Measurements from ENCODE around the gene CTSF. TPM values are rescaled to one million over a fixed set of nuclear protein-coding genes. Genes with fewer than 3 reads are reported as not detected.
"Not testable (repeated sequence)": the region's sequence is repeated elsewhere in the genome, so short reads cannot be mapped to it uniquely, and the experiment has no call there.

Gene CTSF
- total RNA-seq = 100 to 1,000 TPM in 1 of 2 donors, 10 to 100 TPM in 1; 50.2 to 102 TPM
- 10 to 100 TPM; 79.4 to 80.3 TPM for polyA plus RNA-seq (ENCODE audit: insufficient read length in 2 of 2)
- long read RNA-seq, donor 1, transcript CTSF-201 (13 exons, 2,035 nt) = major isoform, 25 of 52 reads
- long read RNA-seq, donor 1, partial matches to known transcripts = 26 of 52 reads
- long read RNA-seq, donor 1, other reads (novel, unspliced or antisense) = 0 of 52 reads
- long read RNA-seq, donor 2, transcript CTSF-201 (13 exons, 2,035 nt) = major isoform, 7 of 14 reads
- long read RNA-seq, donor 2, partial matches to known transcripts = 6 of 14 reads
- long read RNA-seq, donor 2, other reads (novel, unspliced or antisense) = 0 of 14 reads
- long read RNA-seq, donor 3, transcript CTSF-201 (13 exons, 2,035 nt) = major isoform, 12 of 20 reads
- long read RNA-seq, donor 3, partial matches to known transcripts = 6 of 20 reads
- long read RNA-seq, donor 3, other reads (novel, unspliced or antisense) = 0 of 20 reads
- long read RNA-seq, donor 4, transcript CTSF-201 (13 exons, 2,035 nt) = major isoform, 14 of 264 reads
- long read RNA-seq, donor 4, partial matches to known transcripts = 202 of 264 reads
- long read RNA-seq, donor 4, other reads (novel, unspliced or antisense) = 48 of 264 reads

DNA sequence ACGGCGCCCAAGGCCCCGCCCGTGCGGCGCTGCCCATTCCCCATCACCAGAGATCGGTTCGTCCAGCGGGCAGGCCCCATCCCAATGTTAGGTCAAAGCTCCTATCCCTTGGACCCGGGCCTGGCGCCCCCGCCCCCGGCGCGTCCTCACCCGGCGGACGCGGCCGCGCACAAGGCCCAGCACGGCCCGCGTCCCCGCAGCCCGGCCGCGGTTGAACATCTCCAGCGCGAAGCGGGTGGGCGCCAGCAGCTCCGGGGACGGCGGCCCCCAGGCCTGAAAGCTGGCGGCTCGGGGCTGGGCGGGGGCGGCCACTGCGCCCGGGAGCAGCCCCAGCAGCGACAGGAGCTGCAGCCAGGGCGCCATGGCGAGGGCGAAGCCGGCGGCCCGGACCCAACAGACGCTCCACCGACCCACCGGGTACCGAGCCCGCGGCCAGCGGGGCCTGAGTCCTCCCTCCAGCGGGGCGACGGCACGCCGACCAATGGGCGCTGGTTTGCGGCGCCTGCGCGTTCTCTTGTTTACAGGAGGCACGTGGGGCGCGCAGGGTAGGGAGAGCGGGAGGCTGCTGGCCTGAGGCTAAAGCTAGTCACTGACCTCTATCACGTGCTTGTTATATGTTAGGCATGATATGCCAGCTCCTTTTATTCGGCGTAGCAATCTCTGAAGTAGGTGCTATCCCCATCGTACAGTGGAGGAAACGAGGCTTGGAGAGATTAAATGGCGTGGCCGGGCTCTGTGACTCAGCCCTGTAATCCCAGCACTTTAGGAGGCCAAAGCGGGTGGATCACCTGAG lies at the start of gene CTSF:
TSS of gene CTSF (minus strand) at position 483 of the 793 bp plus-strand sequence. CDS start at position 363, 120 bp downstream.
- Histone ChIP-seq H3K4me1 (ENCODE audit: control insufficient read depth, insufficient read depth, low read length) (peaks cover 14% of the 10 kb centered on the region), H3K9me3 (ENCODE audit: control insufficient read depth, insufficient read depth, low read length) (no peaks in the 10 kb centered on the region), H3K27ac (ENCODE audit: low read depth, low read length) (no peak within 1 kb of the TSS), H3K27me3 (ENCODE audit: control insufficient read depth, insufficient read depth, low read length) (no peaks in the 10 kb centered on the region), H3K4me3 (ENCODE audit: low read depth, low read length) (peak within 1 kb of the TSS; percentile 39), H3K36me3 (ENCODE audit: control insufficient read depth, insufficient read depth, low read length) (peaks cover 36% of the 10 kb centered on the region)
- DNase-seq (ENCODE audit: low read depth in 4 of 6, low spot score in 6 of 6) = peak; percentile 62 to 94 (median 73)
- WGBS (ENCODE audit: insufficient coverage) = 4% methylated on average over 77 of the region's 77 CpGs

DNA sequence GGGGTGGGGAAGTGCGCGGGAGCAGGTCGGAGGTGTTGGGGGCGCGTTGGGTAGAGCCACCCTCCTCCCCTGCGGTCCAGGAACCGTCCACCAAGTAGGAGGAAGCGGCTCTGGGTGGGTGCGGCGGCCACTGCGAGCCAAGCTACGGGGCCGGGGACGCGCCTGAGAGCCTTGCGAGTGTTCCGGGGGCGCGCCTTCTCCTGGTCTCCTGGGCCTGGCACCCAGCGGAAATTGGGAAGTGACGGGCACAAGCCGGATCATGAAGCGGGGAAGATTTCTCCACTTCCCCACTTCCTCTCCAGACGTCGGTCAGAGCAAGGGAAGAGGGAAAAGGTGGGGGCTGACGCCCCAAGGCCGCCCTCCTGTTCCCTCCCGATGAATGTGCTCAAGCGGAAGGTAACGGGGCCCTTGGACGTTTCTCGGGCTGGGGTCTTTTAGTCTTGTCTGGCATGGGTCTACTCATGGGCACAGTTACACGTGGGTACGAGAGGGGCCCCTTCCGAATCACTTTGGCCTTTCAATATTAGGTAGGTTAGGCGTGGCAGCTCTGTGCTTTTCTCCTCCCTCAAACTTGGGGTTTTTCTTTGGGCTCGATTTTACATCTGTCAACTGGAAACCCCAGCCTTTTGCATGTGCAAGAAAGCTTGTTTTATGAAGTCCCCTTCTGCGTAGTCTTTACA lies 48.9 kb upstream of the CTSF start:
- DNase-seq (ENCODE audit: low read depth in 4 of 6, low spot score in 6 of 6) = no peak
- peak overlapping the region; percentile 92 for H3K4me3 ChIP-seq (ENCODE audit: low read depth, low read length)
- peaks cover 4% of the 10 kb centered on the region for H3K36me3 ChIP-seq (ENCODE audit: control insufficient read depth, insufficient read depth, low read length)
- H3K27ac ChIP-seq (ENCODE audit: low read depth, low read length) = peak overlapping the region; percentile 99
- H3K9me3 ChIP-seq (ENCODE audit: control insufficient read depth, insufficient read depth, low read length) = no peaks in the 10 kb centered on the region
- no peaks in the 10 kb centered on the region for H3K27me3 ChIP-seq (ENCODE audit: control insufficient read depth, insufficient read depth, low read length)
- peaks cover 20% of the 10 kb centered on the region for H3K4me1 ChIP-seq (ENCODE audit: control insufficient read depth, insufficient read depth, low read length)
- under 1% methylated on average over 32 of the region's 38 CpGs for WGBS (ENCODE audit: insufficient coverage)

GRCh38 chr11:66616379-66617154 lies 48.2 kb upstream of the CTSF start, which contains the start of gene RBM14:
RBM14 (plus strand) TSS chr11:66616630; CDS start chr11:66616721, 91 bp downstream.
- H3K4me1 ChIP-seq (ENCODE audit: control insufficient read depth, insufficient read depth, low read length) = peaks cover 20% of the 10 kb centered on the region
- peak within 1 kb of the TSS; percentile 92 for H3K4me3 ChIP-seq (ENCODE audit: low read depth, low read length)
- WGBS (ENCODE audit: insufficient coverage) = under 1% methylated on average over 90 of the region's 90 CpGs
- DNase-seq (ENCODE audit: low read depth in 4 of 6, low spot score in 6 of 6) = peak; percentile 98 to 100 (median 99)
- H3K27ac ChIP-seq (ENCODE audit: low read depth, low read length) = peak within 1 kb of the TSS; percentile 99
- no peaks in the 10 kb centered on the region for H3K36me3 ChIP-seq (ENCODE audit: control insufficient read depth, insufficient read depth, low read length)
- H3K9me3 ChIP-seq (ENCODE audit: control insufficient read depth, insufficient read depth, low read length) = no peaks in the 10 kb centered on the region
- no peaks in the 10 kb centered on the region for H3K27me3 ChIP-seq (ENCODE audit: control insufficient read depth, insufficient read depth, low read length)

DNA sequence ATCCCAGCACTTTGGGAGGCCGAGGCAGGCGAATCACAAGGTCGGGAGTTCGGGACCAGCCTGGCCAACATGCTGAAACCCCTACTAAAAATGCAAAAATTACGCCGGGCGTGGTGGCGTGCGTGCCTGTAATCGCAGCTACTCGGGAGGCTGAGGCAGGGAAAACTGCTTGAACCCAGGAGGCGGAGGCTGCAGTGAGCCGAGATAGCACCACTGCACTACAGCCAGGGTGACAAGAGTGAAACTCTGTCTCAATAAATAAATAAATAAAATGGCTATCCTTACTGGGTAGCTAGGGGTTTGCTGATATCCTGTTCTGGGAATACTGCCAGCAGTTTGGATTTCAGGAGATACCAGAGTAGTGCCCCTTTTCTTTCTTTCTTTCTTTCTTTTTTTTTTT lies 45.7 kb upstream of the CTSF start:
- Histone ChIP-seq H3K27ac (ENCODE audit: low read depth, low read length) (no peak overlapping the region), H3K4me3 (ENCODE audit: low read depth, low read length) (no peak overlapping the region), H3K27me3 (ENCODE audit: control insufficient read depth, insufficient read depth, low read length) (no peaks in the 10 kb centered on the region), H3K36me3 (ENCODE audit: control insufficient read depth, insufficient read depth, low read length) (no peaks in the 10 kb centered on the region), H3K4me1 (ENCODE audit: control insufficient read depth, insufficient read depth, low read length) (peaks cover 12% of the 10 kb centered on the region), H3K9me3 (ENCODE audit: control insufficient read depth, insufficient read depth, low read length) (no peaks in the 10 kb centered on the region)
- WGBS (ENCODE audit: insufficient coverage) = 87% methylated on average over 10 of the region's 13 CpGs
- DNase-seq (ENCODE audit: low read depth in 4 of 6, low spot score in 6 of 6) = no peak

GRCh38 chr11:66612458-66612857 lies 44.1 kb upstream of the CTSF start:
- Histone ChIP-seq H3K27ac (ENCODE audit: low read depth, low read length) (no peak overlapping the region), H3K4me3 (ENCODE audit: low read depth, low read length) (no peak overlapping the region), H3K9me3 (ENCODE audit: control insufficient read depth, insufficient read depth, low read length) (no peaks in the 10 kb centered on the region), H3K4me1 (ENCODE audit: control insufficient read depth, insufficient read depth, low read length) (peaks cover 13% of the 10 kb centered on the region), H3K36me3 (ENCODE audit: control insufficient read depth, insufficient read depth, low read length) (no peaks in the 10 kb centered on the region), H3K27me3 (ENCODE audit: control insufficient read depth, insufficient read depth, low read length) (no peaks in the 10 kb centered on the region)
- WGBS (ENCODE audit: insufficient coverage) = no CpG with 5 or more reads among the region's 1 CpG
- DNase-seq (ENCODE audit: low read depth in 4 of 6, low spot score in 6 of 6) = no peak

DNA sequence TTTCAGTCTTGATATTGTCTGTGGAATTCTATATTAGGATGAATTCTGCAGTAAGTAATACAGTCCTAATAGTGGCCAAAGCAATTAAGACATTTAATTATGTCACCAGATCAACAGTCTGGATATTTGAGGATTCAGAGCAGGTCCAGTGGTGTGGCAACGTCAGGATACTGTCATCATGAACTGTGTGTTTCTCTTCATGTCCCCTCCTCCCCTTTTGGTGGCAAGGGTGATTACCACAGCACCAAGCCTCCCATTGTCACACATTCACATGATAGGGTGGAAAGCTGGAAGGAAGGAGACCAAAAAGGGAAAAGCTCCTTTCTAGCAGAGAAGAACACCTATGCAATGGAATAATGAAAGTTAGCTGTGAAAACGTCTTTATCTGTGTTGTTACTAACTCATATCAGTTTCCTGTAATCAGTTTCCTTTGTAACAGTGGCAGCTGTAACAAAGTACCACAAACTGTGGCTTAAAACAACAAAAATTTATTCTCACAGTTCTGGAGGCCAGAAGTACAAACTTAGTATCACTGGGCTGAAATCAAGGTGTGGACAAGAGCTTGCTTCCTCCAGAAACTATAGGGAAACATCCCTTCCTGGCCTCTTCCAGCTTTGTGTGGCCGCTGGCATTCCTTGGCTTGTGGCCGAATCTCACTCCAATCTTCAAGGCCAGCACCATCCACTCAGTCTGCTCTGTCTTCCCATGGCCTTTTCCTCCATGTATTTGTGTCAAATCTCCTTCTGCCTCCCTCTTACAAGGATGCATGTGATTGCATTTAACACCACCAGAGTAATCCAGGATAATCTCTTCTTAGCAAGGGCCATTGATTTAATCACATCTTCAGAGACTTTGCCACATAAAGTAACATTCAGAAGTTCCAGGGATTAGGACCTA lies 41.6 kb upstream of the CTSF start:
- H3K27ac ChIP-seq (ENCODE audit: low read depth, low read length) = no peak overlapping the region
- peaks cover 16% of the 10 kb centered on the region for H3K4me1 ChIP-seq (ENCODE audit: control insufficient read depth, insufficient read depth, low read length)
- no peaks in the 10 kb centered on the region for H3K27me3 ChIP-seq (ENCODE audit: control insufficient read depth, insufficient read depth, low read length)
- 100% methylated on average over 2 of the region's 4 CpGs for WGBS (ENCODE audit: insufficient coverage)
- H3K36me3 ChIP-seq (ENCODE audit: control insufficient read depth, insufficient read depth, low read length) = peaks cover 20% of the 10 kb centered on the region
- no peak for DNase-seq (ENCODE audit: low read depth in 4 of 6, low spot score in 6 of 6)
- no peaks in the 10 kb centered on the region for H3K9me3 ChIP-seq (ENCODE audit: control insufficient read depth, insufficient read depth, low read length)
- no peak overlapping the region for H3K4me3 ChIP-seq (ENCODE audit: low read depth, low read length)

DNA sequence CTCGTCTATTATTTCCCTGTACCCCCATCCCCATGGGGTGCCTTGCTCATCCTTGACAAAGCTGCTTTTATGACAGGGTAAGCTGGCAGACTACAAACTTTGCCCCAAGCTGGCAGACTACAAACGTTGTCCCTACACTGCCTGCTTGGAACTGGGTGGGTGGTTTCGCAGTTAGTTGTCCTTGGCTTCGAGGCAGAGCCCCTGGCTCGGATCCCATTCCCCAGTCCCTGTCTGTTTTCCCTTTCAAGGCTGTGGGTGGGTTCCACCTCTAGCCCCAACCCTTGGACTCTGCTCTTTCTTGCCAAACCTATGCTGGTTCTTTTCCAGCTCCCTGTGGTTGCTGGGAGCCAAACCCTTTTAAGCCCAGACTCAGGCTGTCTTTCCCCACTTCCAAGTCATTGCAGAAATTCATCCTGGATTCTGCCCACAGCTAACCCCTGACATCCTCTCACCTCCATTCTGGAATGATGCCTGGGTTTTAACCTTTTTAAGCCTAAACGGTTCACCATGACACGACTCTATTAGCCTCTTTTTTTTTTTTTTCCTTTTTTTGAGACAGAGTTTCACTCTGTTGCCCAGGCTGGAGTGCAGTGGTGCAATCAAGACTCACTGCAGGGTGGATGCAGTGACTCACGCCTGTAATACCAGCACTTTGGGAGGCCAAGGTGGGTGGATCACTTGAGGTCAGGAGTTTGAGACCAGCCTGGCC lies 38.9 kb upstream of the CTSF start:
- no peaks in the 10 kb centered on the region for H3K9me3 ChIP-seq (ENCODE audit: control insufficient read depth, insufficient read depth, low read length)
- no peaks in the 10 kb centered on the region for H3K27me3 ChIP-seq (ENCODE audit: control insufficient read depth, insufficient read depth, low read length)
- H3K4me1 ChIP-seq (ENCODE audit: control insufficient read depth, insufficient read depth, low read length) = peaks cover 24% of the 10 kb centered on the region
- peaks cover 37% of the 10 kb centered on the region for H3K36me3 ChIP-seq (ENCODE audit: control insufficient read depth, insufficient read depth, low read length)
- WGBS (ENCODE audit: insufficient coverage) = 32% methylated on average over 6 of the region's 8 CpGs
- DNase-seq (ENCODE audit: low read depth in 4 of 6, low spot score in 6 of 6) = peak in 5 of 6 donors; percentile 64 to 95 (median 78)
- no peak overlapping the region for H3K4me3 ChIP-seq (ENCODE audit: low read depth, low read length)
- H3K27ac ChIP-seq (ENCODE audit: low read depth, low read length) = peak overlapping the region; percentile 64

GRCh38 chr11:66606608-66607007 lies 38.2 kb upstream of the CTSF start:
- H3K27ac ChIP-seq (ENCODE audit: low read depth, low read length) = peak overlapping the region; percentile 64
- not testable (repeated sequence) for H3K27me3 ChIP-seq (ENCODE audit: control insufficient read depth, insufficient read depth, low read length); H3K4me3 ChIP-seq (ENCODE audit: low read depth, low read length); H3K9me3 ChIP-seq (ENCODE audit: control insufficient read depth, insufficient read depth, low read length); DNase-seq (ENCODE audit: low read depth in 4 of 6, low spot score in 6 of 6)
- peaks cover 38% of the 10 kb centered on the region for H3K36me3 ChIP-seq (ENCODE audit: control insufficient read depth, insufficient read depth, low read length)
- H3K4me1 ChIP-seq (ENCODE audit: control insufficient read depth, insufficient read depth, low read length) = peaks cover 31% of the 10 kb centered on the region
- WGBS (ENCODE audit: insufficient coverage) = 100% methylated on average over 2 of the region's 3 CpGs

Measured in spinal cord (tissue), 10 donors.